Measurements from ENCODE around the gene CENPB. TPM values are rescaled to one million over a fixed set of nuclear protein-coding genes. Genes with fewer than 3 reads are reported as not detected.
A peak's percentile ranks its signal among the peaks of the same experiment; 100 is the strongest.
"Not testable (repeated sequence)": the region's sequence is repeated elsewhere in the genome, so short reads cannot be mapped to it uniquely, and the experiment has no call there.

The CENPB gene
- total RNA-seq: 100 to 1,000 TPM in 1 of 2 donors, 10 to 100 TPM in 1; 35.9 to 113 TPM
- polyA plus RNA-seq: 10 to 100 TPM; 72.9 to 85.8 TPM
- long read RNA-seq, donor 1, transcript CENPB-201 (1 exons, 2,840 nt): major isoform, 61 of 61 reads
- long read RNA-seq, donor 1, partial matches to known transcripts: 0 of 61 reads
- long read RNA-seq, donor 1, other reads (novel, unspliced or antisense): 0 of 61 reads
- long read RNA-seq, donor 2, transcript CENPB-201 (1 exons, 2,840 nt): major isoform, 36 of 36 reads
- long read RNA-seq, donor 2, partial matches to known transcripts: 0 of 36 reads
- long read RNA-seq, donor 2, other reads (novel, unspliced or antisense): 0 of 36 reads
- long read RNA-seq, donor 3, transcript CENPB-201 (1 exons, 2,840 nt): major isoform, 18 of 18 reads
- long read RNA-seq, donor 3, partial matches to known transcripts: 0 of 18 reads
- long read RNA-seq, donor 3, other reads (novel, unspliced or antisense): 0 of 18 reads
- long read RNA-seq, donor 4, transcript CENPB-201 (1 exons, 2,840 nt): major isoform, 27 of 27 reads
- long read RNA-seq, donor 4, partial matches to known transcripts: 0 of 27 reads
- long read RNA-seq, donor 4, other reads (novel, unspliced or antisense): 0 of 27 reads
- long read RNA-seq, donor 5, transcript CENPB-201 (1 exons, 2,840 nt): major isoform, 58 of 58 reads
- long read RNA-seq, donor 5, partial matches to known transcripts: 0 of 58 reads
- long read RNA-seq, donor 5, other reads (novel, unspliced or antisense): 0 of 58 reads

GRCh38 chr20:3786665-3787323, at the start of gene CENPB:
CENPB (minus strand) TSS chr20:3786740; CDS start chr20:3786483, 257 bp downstream.
- peak within 1 kb of the TSS; percentile 68 for H3K4me3 ChIP-seq
- DNase-seq: peak; percentile 88 to 94 (median 93)
- H3K27ac ChIP-seq (ENCODE audit: low read depth in 1 of 2, low read length in 1 of 2): peak within 1 kb of the TSS; percentile 84 to 91
- no peaks in the 10 kb centered on the region for H3K27me3 ChIP-seq (ENCODE audit: control insufficient read depth in 3 of 3, insufficient read depth in 3 of 3, low read length in 2 of 3)
- peaks cover 0 to 12% (median 8%) of the 10 kb centered on the region in 4 donors for H3K36me3 ChIP-seq (ENCODE audit: control insufficient read depth in 4 of 4, insufficient read depth in 4 of 4, low read length in 4 of 4)
- peaks cover 14 to 36% (median 23%) of the 10 kb centered on the region in 5 donors for H3K4me1 ChIP-seq (ENCODE audit: control insufficient read depth in 5 of 5, insufficient read depth in 5 of 5, low read length in 5 of 5)
- peak; percentile 84 for TF ChIP-seq CTCF (IDR thresholded peaks at IDR 0.05; ENCODE audit: control extremely low read depth, extremely low read depth)
- 2 to 7% methylated on average over 25 to 70 of the region's 70 CpGs for WGBS, 2 donors
- ATAC-seq (ENCODE audit: insufficient read depth, low FRiP score): peak; percentile 94
- no peaks in the 10 kb centered on the region for H3K9me3 ChIP-seq (ENCODE audit: control insufficient read depth in 4 of 4, insufficient read depth in 3 of 4, low read length in 3 of 4)
- H3K9ac ChIP-seq (ENCODE audit: insufficient read depth in 1 of 2, low read length in 2 of 2): peak within 1 kb of the TSS in 1 of 2 donors; percentile 47

- TF ChIP-seq CTCF (IDR thresholded peaks at IDR 0.05; ENCODE audit: control extremely low read depth, extremely low read depth): no peak
- no peak for ATAC-seq (ENCODE audit: insufficient read depth, low FRiP score)
These were observed 49.6 kb upstream of the CENPB start for GRCh38 chr20:3836132-3836531.

GRCh38 chr20:3829891-3830290, 43.4 kb upstream of the CENPB start:
- H3K27me3 ChIP-seq (ENCODE audit: control insufficient read depth in 3 of 3, insufficient read depth in 3 of 3, low read length in 2 of 3); H3K27ac ChIP-seq (ENCODE audit: low read depth in 1 of 2, low read length in 1 of 2); DNase-seq; H3K9me3 ChIP-seq (ENCODE audit: control insufficient read depth in 4 of 4, insufficient read depth in 3 of 4, low read length in 3 of 4); H3K4me1 ChIP-seq (ENCODE audit: control insufficient read depth in 5 of 5, insufficient read depth in 5 of 5, low read length in 5 of 5); ATAC-seq (ENCODE audit: insufficient read depth, low FRiP score); H3K9ac ChIP-seq (ENCODE audit: insufficient read depth in 1 of 2, low read length in 2 of 2); H3K4me3 ChIP-seq: not testable (repeated sequence)
- 73 to 93% methylated on average over 5 of the region's 5 CpGs for WGBS, 2 donors
- peaks cover 0 to 18% (median 8%) of the 10 kb centered on the region in 4 donors for H3K36me3 ChIP-seq (ENCODE audit: control insufficient read depth in 4 of 4, insufficient read depth in 4 of 4, low read length in 4 of 4)

More at GRCh38 chr20:3836132-3836531, 49.6 kb upstream of the CENPB start:
- H3K4me1 ChIP-seq (ENCODE audit: control insufficient read depth in 5 of 5, insufficient read depth in 5 of 5, low read length in 5 of 5): no peaks in the 10 kb centered on the region
- H3K9ac ChIP-seq (ENCODE audit: insufficient read depth in 1 of 2, low read length in 2 of 2): no peak overlapping the region
- no peak overlapping the region for H3K4me3 ChIP-seq
- H3K9me3 ChIP-seq (ENCODE audit: control insufficient read depth in 4 of 4, insufficient read depth in 3 of 4, low read length in 3 of 4): no peaks in the 10 kb centered on the region
- peaks cover 0 to 6% (median 2%) of the 10 kb centered on the region in 4 donors for H3K36me3 ChIP-seq (ENCODE audit: control insufficient read depth in 4 of 4, insufficient read depth in 4 of 4, low read length in 4 of 4)
- no peak overlapping the region for H3K27ac ChIP-seq (ENCODE audit: low read depth in 1 of 2, low read length in 1 of 2)
- H3K27me3 ChIP-seq (ENCODE audit: control insufficient read depth in 3 of 3, insufficient read depth in 3 of 3, low read length in 2 of 3): no peaks in the 10 kb centered on the region
- DNase-seq: no peak
- 97 to 99% methylated on average over 4 of the region's 4 CpGs for WGBS, 2 donors

Measured in lung (tissue), 16 donors.